PFSK-1 (cell line): ENCODE data around the gene PCCA.

Experiments used
- FOXP2 ChIP-seq: optimal IDR thresholded peaks from 2 replicates; pipeline ENCODE3; 2011; ENCODE audit warnings: borderline replicate concordance, control low read depth, inconsistent platforms; ENCODE audit not compliant: insufficient read depth; ENCODE audit errors: extremely low read length, extremely low read depth
- POLR2AphosphoS5 ChIP-seq: IDR thresholded peaks from 2 replicates; pipeline ENCODE4 v1.6.1; 2012; ENCODE audit warnings: low read depth, mild to moderate bottlenecking, control low read depth, low read length, moderate library complexity
- SIN3A ChIP-seq: IDR thresholded peaks from 2 replicates; pipeline ENCODE4 v1.6.1; 2012; ENCODE audit warnings: mild to moderate bottlenecking, low read length, moderate library complexity, borderline replicate concordance; ENCODE audit not compliant: insufficient read depth
- TAF1 ChIP-seq: IDR thresholded peaks from 2 replicates; pipeline ENCODE4 v1.6.1; 2012; ENCODE audit warnings: low read length, control low read depth, borderline replicate concordance; ENCODE audit not compliant: insufficient read depth
- TF ChIP-seq, protein P1 (sequence below), 2 experiments: IDR thresholded peaks; 2 replicates each; pipeline versions ENCODE4 v1.6.1 to v1.8.0; 2011 to 2012; ENCODE audit warnings: low read depth in 2 of 2, low read length in 2 of 2, control low read depth in 1 of 2, inconsistent platforms in 1 of 2, mild to moderate bottlenecking in 1 of 2, moderate library complexity in 1 of 2; ENCODE audit not compliant: insufficient read depth in 1 of 2

GRCh38 chr13:100362371-100362770 lies 273.5 kb downstream of the PCCA start:
- TF ChIP-seq POLR2AphosphoS5 = no peak
- TF ChIP-seq TAF1 = no peak
- no peak for TF ChIP-seq SIN3A
- TF ChIP-seq, protein P1, sequence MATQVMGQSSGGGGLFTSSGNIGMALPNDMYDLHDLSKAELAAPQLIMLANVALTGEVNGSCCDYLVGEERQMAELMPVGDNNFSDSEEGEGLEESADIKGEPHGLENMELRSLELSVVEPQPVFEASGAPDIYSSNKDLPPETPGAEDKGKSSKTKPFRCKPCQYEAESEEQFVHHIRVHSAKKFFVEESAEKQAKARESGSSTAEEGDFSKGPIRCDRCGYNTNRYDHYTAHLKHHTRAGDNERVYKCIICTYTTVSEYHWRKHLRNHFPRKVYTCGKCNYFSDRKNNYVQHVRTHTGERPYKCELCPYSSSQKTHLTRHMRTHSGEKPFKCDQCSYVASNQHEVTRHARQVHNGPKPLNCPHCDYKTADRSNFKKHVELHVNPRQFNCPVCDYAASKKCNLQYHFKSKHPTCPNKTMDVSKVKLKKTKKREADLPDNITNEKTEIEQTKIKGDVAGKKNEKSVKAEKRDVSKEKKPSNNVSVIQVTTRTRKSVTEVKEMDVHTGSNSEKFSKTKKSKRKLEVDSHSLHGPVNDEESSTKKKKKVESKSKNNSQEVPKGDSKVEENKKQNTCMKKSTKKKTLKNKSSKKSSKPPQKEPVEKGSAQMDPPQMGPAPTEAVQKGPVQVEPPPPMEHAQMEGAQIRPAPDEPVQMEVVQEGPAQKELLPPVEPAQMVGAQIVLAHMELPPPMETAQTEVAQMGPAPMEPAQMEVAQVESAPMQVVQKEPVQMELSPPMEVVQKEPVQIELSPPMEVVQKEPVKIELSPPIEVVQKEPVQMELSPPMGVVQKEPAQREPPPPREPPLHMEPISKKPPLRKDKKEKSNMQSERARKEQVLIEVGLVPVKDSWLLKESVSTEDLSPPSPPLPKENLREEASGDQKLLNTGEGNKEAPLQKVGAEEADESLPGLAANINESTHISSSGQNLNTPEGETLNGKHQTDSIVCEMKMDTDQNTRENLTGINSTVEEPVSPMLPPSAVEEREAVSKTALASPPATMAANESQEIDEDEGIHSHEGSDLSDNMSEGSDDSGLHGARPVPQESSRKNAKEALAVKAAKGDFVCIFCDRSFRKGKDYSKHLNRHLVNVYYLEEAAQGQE (IDR thresholded peaks at IDR 0.05; ENCODE audit: insufficient read depth in 1 of 2, low read depth in 2 of 2, low read length in 2 of 2) = no peak
- TF ChIP-seq FOXP2 = no peak
